D721Med (cell line): ENCODE measurements around the gene ATP1A2.

Source experiments
- DNase-seq: peaks from one replicate; pipeline ENCODE4 v3.0.0; 2011; ENCODE audit warnings: low spot score; ENCODE audit not compliant: insufficient read length
- FAIRE-seq: peaks from 2 replicates; lab custom pipeline; 2011; peaks lifted over from hg19 to GRCh38; lab: Jason Lieb, UNC
- CTCF ChIP-seq: IDR thresholded peaks from 2 replicates; pipeline ENCODE4 v1.5.1; 2012; ENCODE audit warnings: mild to moderate bottlenecking, control low read depth; ENCODE audit not compliant: insufficient read depth; ENCODE audit errors: missing control alignments

Gene ATP1A2

GRCh38 chr1:160191756-160192155, 76.2 kb downstream of the ATP1A2 start:
- no peak for TF ChIP-seq CTCF
- no peak for DNase-seq
- no peak for FAIRE-seq

- FAIRE-seq (no peak), DNase-seq (no peak)
- TF ChIP-seq CTCF: no peak
Measured at GRCh38 chr1:160192234-160192633, 76.7 kb downstream of the ATP1A2 start.
